Fibroblast of skin of left biceps (primary cell): ENCODE measurements around the gene HOXA13.

ENCODE experiments used
- DNase-seq, 2 experiments: peaks; one replicate each; pipeline ENCODE4 v3.0.0-alpha.2; 2013; ENCODE audit warnings: low read depth in 2 of 2

HOXA13 gene

GRCh38 chr7:27237735-27238334 lies 37.9 kb upstream of the HOXA13 start:
- DNase-seq = peak in 1 of 2 experiments; percentile 16

- DNase-seq = no peak
These were observed 35.8 kb upstream of the HOXA13 start for GRCh38 chr7:27235387-27236311.

- DNase-seq = no peak
These were observed 29.6 kb upstream of the HOXA13 start for GRCh38 chr7:27229448-27229847.

- no peak for DNase-seq
These were observed 25.4 kb upstream of the HOXA13 start for GRCh38 chr7:27224983-27225934.

GRCh38 chr7:27223941-27224575 lies 24.2 kb upstream of the HOXA13 start:
- no peak for DNase-seq

- no peak for DNase-seq
These were observed 21.4 kb upstream of the HOXA13 start for GRCh38 chr7:27221201-27221797.

GRCh38 chr7:27220440-27220955 lies 20.6 kb upstream of the HOXA13 start:
- no peak for DNase-seq

GRCh38 chr7:27219821-27220220 lies 19.9 kb upstream of the HOXA13 start:
- DNase-seq = no peak

GRCh38 chr7:27217951-27218350 lies 18.1 kb upstream of the HOXA13 start:
- no peak for DNase-seq

GRCh38 chr7:27215356-27215755 lies 15.5 kb upstream of the HOXA13 start:
- no peak for DNase-seq

- DNase-seq = no peak
These were observed 14.5 kb upstream of the HOXA13 start for GRCh38 chr7:27214239-27214950.

- no peak for DNase-seq
These were observed 13.7 kb upstream of the HOXA13 start for GRCh38 chr7:27213433-27214238.

- no peak for DNase-seq
These were observed 12.9 kb upstream of the HOXA13 start for GRCh38 chr7:27212497-27213432.

GRCh38 chr7:27211764-27212204 lies 11.9 kb upstream of the HOXA13 start:
- no peak for DNase-seq

- no peak for DNase-seq
These were observed 11.2 kb upstream of the HOXA13 start for GRCh38 chr7:27211084-27211446.

GRCh38 chr7:27210441-27211083 lies 10.7 kb upstream of the HOXA13 start:
- DNase-seq = no peak

GRCh38 chr7:27209933-27210440 lies 10.1 kb upstream of the HOXA13 start:
- no peak for DNase-seq

- no peak for DNase-seq
These were observed 9.1 kb upstream of the HOXA13 start for GRCh38 chr7:27208998-27209397.
